Measurements from ENCODE around the gene NEAT1. TPM values are rescaled to one million over a fixed set of nuclear protein-coding genes. Genes with fewer than 3 reads are reported as not detected.

Gene NEAT1
- total and polyA plus RNA-seq, 9 of the 15 experiments (the other 6 are each of a cell fraction or from before 2014, with no cell fraction given) = 20.1 to 389 (median 62.8) TPM

- H3K9me3 ChIP-seq (replicated peaks; ENCODE audit: control insufficient read depth, insufficient read depth, low read depth, low read length) = no peaks in the 10 kb centered on the region
- TF ChIP-seq POLR2AphosphoS5 (IDR thresholded peaks at IDR 0.05; ENCODE audit: control insufficient read depth, insufficient read depth, low read depth, low read length) (0 out of 2 replicates have a peak, but pooled peaks have one; percentile 33), KHSRP (IDR thresholded peaks at IDR 0.05) (0 out of 2 replicates have a peak, but pooled peaks have one; percentile 20), ZNF134 (CRISPR knock-in tag; conservative IDR thresholded peaks at IDR 0.05) (no peak), LEF1 (IDR thresholded peaks at IDR 0.05) (no peak), RBFOX2 (IDR thresholded peaks at IDR 0.05; ENCODE audit: low read depth, low read length) (0 out of 2 replicates have a peak, but pooled peaks have one; percentile 2), POLR2AphosphoS2 (IDR thresholded peaks at IDR 0.05; ENCODE audit: low read length) (0 out of 2 replicates have a peak, but pooled peaks have one; percentile 7)
- peaks cover 6% of the 10 kb centered on the region for H3K9me1 ChIP-seq (ENCODE audit: control insufficient read depth, insufficient read depth, low read length)
- H2AFZ ChIP-seq (ENCODE audit: low read depth, low read length) = no peak overlapping the region
- WGBS (ENCODE audit: insufficient coverage, low coverage, missing lambda C conversion rate) = 90% methylated on average over 9 of the region's 9 CpGs
- no peak for DNase-seq (ENCODE audit: extremely low read depth in 1 of 4, low spot score in 3 of 4)
- no peak overlapping the region for H3K27ac ChIP-seq (ENCODE audit: extremely low read depth, low read depth, low read length)
- no peak overlapping the region for H3K4me2 ChIP-seq (ENCODE audit: insufficient read depth, low read length)
- intact Hi-C loops (cut with micrococcal nuclease) (no loop called here), in situ Hi-C loops (cut with MboI) (no loop called here)
- no peak overlapping the region for H3K4me3 ChIP-seq
- peaks cover 7 to 13% of the 10 kb centered on the region in 2 experiments; a peak in 3 of 5 replicates for H3K4me1 ChIP-seq (replicated peaks in 1 of 2; ENCODE audit: control insufficient read depth in 2 of 2, insufficient read depth in 2 of 2, low read length in 2 of 2)
- no peak overlapping the region for H3K9ac ChIP-seq (ENCODE audit: insufficient read depth in 1 of 2, low read depth in 2 of 2, low read length in 2 of 2)
- ATAC-seq = no peak
- H4K20me1 ChIP-seq (replicated peaks; ENCODE audit: control insufficient read depth, insufficient read depth, low read length) = no peaks in the 10 kb centered on the region
- H3K79me2 ChIP-seq (ENCODE audit: control insufficient read depth, insufficient read depth, low read length) = peaks cover 95% of the 10 kb centered on the region
- no TSS peak for BruUV-seq (replicated peaks)
- POLR2A ChIA-PET = interaction anchor here (0.8 to 3.4 kb wide), 12 partner anchors 10 to 86 kb away, joined by 3 to 49 read pairs (median 4); partner anchors contain the start of genes MALAT1 and NEAT1
- peaks cover 93% of the 10 kb centered on the region for H3K36me3 ChIP-seq (ENCODE audit: control insufficient read depth, insufficient read depth, low read length)
- no peaks in the 10 kb centered on the region for H3K27me3 ChIP-seq (ENCODE audit: control insufficient read depth in 2 of 2, insufficient read depth in 2 of 2, low read length in 2 of 2)
- no peak for FAIRE-seq
- CTCF ChIA-PET (ENCODE audit: low intra/inter-chr PET ratio) = no interaction called here
Measured at GRCh38 chr11:65435411-65435931, 12.9 kb downstream of the NEAT1 start.

Data from K562 (cell line).